ENCODE data around the gene SOWAHA.
A peak's percentile ranks its signal among the peaks of the same experiment; 100 is the strongest.

Gene SOWAHA

DNA sequence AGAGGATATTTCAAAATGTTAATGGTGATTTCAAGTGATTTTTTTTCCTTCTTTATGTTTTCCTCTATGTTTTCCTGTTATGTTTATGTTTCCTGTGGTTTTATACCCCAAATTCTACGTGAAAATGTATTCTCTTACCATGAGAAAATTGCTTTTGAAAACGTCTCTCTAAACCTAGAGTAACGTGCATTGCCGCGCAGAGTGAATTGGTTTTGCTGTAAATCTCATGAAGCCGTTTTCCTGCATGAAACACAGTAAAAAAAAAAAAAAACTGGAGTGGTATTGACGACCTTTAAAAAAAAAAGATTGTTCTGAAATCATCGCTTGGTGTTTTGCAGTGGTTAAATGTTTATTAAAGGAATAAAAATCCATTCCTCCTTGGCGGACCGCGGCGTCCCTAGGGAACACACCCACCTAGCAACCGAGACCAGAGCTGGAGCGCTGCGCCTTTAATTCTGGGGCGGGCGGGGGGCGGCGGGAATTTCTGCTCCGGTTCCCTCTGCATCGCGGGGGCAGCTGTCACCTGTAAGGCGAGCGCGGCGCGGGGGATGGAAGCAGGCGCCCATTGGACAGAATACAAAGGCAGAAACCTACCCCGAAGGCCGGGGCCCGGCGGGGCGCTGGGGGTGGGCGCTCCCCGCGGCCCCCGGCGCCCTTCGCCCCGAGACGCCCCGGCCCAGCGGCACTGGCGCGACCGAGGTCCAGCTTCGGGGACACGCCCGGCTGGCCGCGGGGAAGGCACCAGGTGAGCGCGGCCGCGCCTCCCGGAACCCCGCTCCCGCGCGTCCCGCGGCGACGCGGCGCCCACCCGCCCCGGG is at the start of gene SOWAHA:
TSS of gene SOWAHA (plus strand) at position 522 of the 818 bp plus-strand sequence. CDS start 320 bp downstream, outside the sequence.
- DNase-seq, result no peak

DNA sequence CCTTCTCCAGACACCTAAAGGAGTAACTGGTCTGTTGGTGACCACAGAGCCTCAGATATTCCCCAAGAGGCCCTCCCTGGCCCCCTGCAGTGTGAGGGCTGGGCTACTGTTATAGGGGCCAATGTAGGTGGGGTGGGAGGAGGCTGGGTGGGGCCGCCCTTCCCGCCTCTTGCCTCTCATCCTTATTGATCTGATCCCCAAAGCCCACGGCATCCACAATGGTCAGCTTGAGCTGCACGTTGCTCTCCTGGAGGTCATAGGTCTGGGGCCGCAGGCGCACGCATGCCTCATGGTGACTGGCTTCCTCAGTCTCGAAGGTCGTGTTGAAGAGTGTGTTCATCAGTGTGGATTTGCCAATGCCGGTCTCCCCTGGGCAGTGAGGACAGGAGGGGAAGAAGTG is 49.1 kb upstream of the SOWAHA start:
- DNase-seq, result no peak

DNA sequence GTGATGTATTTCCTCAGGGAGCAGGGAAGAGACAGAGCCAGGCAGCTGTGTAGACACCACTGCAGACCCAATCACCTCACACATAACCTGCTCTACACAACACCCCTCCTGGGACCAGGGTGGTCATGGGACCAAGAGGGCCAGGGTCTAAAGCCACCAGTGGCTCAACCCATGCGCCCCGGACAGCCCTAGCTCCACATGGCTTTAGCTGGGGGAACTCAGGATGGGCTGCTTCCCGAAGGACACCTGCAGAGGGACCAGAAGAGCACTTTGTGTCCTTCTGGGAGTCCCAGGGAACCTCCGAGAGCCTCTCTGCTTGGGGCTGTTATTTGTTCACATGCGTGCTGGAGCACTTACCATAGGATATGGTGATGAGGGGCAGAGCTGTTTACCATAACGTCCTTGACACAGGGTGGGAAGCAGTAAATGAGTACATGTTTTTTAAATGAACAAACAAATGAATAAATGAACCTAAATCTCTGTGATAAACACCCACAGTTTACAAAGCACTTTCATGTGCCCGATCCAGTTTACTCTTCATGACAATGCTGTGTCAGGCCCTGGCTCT is 48.3 kb upstream of the SOWAHA start:
- no peak for DNase-seq

DNA sequence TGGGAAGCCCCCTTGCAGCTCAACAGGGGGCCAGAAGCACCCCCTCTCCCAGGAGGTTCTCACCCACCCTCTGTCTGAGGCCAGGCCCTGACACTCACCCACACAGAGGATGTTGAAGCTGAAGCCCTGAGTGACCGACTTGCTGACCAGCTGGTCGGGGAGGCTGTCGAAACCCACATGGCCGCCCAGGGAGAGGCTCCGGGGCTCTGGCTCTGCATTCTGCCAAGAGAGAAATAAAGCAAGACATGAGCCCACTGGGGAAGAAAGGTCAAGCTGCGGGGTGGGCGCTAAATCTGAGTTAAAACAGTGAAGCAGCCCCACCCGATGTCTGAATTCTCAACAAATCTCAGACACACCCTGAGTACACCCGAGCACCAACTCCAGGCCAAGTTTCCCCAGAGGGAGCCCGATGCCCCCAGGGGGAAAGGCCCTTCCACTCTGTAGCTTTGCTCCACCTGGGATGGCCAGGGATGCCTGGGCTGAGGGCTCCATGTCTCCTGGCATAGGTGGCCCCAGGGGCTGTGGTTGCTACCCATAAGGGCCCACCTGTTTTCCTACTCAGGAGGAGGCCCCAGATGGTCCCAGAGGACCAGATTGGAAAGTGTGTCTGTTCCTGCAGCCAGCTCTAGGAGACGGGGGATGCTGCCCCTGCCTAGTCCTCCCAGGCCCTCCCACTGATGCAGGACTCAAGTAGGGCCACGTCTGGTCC is 47.6 kb upstream of the SOWAHA start:
- DNase-seq, result no peak

DNA sequence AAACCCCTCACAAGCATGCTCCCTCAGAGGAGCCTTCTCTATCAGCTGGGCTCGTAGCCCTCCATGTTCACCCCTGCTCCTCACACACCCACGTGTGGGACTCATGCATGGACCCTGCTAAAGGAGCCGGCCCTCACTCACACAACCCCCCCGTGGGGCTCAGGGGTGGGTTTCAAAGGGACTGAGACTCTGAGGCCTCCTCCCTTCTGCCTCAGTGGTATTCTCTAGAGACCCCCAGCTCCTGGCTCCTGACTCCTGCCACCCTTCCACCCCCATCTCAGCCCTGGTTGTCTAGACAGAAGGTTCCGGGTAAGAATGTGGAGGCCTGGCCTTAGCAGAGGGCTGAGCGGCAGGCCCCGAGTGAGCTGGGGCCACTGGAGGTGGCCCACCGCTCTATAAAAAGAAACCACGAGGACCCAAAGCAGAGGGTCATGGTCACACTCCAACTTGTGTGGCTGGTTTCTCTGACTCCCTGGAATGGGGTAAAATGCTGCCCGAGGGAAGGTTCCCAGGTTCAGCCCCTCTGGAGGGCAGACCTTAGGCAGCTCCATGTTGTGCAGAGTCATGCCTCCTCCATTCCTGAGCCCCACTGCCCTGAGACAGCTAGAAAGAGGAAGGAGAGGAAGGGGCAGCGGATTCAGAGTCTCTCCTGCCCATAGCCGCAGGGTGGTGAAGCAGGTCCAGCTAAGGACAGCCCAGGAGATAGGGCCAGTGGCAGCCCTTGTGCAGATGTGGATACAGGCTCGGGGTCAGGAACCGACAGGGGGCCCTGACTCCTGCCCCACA is 46.9 kb upstream of the SOWAHA start:
- no peak for DNase-seq

DNA sequence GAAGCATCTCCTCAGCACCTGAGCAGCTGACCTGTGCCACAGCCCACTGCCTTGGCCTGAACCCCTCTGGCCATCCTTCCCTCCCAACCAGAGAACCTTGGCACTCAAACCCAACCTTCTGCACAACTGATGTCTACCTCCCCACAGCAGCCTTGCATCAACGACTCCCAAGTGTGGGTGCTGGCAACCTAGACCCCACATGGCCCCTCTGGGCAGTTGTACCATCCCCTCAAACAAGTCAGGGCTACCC is 46.4 kb upstream of the SOWAHA start:
- DNase-seq, result no peak

DNA sequence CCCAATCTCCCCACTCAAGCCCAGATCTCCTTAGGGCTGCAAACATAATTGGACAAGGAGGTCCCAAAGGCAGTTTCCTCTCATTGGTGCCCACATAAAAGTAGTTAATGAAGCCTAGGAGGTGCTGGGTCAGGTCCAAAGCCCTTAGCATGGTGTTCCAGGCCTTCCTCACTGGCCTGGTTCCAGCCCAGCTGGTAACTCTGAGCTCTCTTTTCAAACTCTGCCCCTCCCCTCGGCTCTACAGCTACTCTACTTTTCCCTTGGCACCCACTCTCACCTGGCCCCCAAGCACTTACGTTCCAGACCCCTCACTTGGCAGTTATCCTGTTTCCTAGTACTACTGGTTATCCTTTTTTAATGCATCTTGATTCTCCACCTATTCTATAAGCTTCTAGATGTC is 46.0 kb upstream of the SOWAHA start:
- no peak for DNase-seq

DNA sequence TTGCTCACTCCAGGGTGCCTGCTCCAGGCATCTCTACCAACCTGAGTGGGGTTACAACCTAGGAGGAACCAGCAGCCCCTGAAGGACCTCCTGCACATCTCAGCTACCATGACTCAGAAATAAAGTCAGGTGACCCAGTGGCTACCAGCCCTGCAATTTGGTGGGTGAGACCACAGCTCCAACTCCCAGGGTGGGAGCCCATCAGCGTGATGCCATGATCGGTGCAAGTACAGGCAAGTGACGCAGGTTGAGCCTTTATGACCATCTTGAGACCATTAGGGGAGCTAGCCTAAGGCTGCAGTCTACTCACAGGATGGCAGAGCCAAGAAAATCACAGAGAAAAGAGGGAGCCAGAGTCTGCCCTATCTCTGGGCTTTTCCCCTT is 44.6 kb upstream of the SOWAHA start:
- DNase-seq, result no peak

DNA sequence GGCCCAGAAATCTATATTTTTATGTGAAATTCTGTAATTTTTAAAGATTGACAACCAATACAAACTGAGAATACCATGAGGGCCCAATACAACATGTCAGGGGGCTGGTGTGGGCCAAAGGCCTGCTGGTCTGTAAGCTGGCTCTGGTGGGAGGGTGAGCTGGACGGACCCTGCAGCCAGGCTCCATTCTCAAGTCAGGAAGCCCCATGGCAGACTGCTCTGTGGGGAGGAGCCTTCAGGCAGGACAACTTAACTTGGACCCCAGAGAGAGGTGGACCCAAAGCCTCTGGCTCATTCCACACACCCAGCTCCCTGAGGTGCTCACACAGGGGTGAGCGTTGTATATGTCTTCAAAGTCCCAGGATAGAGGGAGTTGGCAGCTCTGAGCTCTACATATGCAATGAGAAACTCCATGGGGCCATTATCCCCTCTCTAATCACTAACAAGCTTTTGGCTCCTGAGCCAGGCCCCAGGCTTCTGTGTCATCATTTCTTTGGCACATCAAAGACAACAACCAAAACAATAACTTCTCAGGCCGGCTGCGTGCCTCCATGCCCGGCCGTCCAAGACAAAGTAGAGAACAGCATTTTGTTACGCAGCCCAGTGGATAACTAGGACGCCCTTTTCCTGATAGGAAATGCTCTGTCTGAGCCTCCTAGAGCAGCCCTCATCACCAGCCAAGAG is 42.5 kb upstream of the SOWAHA start:
- DNase-seq, result no peak

DNA sequence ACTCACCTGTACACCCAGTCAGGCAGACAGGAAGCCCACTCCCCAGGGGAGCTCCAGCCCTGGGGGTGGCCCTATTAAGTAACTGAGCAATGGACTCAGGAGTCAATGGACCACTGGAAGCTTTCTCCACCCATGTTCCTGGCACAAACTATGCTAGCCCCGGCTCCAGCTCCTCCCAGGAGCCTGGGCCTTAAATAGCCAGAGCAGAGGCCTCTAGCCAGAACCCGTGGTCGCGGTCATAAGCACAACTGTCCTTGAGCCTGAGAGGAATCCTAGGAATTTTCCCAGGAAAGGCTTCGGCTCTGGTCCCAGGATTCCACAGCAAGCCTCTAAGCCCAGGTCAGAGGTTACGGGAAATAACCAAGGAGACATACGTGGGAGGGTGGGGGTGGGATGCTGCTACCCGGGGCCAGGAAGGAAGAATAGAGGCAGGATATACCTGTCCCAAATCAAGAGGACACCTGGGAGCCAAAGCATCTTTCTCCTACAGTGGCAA is 41.6 kb upstream of the SOWAHA start:
- no peak for DNase-seq

DNA sequence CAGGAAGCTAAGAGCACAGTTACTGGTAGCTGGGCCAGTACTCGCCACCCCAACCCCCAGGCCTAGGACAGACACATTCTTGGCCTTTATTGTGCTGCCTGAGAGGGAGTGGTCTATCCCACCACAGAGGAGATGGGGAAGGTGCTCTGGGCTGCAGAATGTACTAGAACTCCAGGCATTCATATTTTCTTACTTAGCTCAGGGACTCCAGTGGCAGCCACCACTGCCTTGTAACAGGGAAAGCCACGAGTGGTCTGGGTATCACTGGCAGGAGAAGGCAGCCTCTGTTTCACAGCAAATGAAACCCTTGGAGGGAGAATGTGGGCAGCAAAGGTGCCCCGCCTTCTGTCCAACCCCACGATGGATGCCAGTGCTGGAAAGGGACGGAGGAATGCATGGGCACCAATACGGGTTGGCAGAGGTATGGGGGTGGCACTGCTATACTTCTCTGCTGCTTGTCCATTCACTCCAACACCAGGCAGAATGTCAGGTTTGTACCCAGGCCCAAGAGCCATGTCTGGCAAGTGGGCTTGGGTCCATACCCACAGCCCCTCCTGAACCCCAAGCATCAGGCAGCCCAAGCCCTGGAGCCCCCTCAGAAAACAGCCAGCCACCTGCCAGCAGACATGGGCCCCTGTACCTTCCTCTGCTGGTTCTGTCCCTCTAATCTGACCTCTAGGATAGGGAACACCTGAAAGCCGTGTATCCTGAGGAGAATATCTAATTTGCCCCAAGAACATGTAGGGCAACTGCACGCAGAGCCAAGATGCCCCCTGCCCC is 40.6 kb upstream of the SOWAHA start:
- no peak for DNase-seq

DNA sequence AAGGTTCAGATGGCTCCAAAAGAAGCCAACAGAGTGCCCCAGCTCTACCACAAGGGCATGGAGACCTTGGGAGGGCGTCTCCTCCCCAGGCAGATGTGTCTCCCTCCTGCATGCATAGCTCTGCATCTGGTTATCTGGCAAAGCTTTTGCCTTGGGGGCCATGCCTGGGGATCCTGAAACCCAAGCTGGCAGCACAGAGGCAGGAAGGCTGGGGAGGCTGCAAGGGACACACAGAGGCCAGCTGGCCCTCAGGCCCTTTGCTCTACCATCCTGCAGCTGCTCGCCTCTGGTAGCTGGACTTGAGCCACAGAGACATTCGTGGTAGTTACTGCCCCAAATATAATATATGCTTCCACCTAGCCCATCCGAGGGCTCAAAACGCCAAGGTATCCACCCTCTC is 40.0 kb upstream of the SOWAHA start:
- no peak for DNase-seq

DNA sequence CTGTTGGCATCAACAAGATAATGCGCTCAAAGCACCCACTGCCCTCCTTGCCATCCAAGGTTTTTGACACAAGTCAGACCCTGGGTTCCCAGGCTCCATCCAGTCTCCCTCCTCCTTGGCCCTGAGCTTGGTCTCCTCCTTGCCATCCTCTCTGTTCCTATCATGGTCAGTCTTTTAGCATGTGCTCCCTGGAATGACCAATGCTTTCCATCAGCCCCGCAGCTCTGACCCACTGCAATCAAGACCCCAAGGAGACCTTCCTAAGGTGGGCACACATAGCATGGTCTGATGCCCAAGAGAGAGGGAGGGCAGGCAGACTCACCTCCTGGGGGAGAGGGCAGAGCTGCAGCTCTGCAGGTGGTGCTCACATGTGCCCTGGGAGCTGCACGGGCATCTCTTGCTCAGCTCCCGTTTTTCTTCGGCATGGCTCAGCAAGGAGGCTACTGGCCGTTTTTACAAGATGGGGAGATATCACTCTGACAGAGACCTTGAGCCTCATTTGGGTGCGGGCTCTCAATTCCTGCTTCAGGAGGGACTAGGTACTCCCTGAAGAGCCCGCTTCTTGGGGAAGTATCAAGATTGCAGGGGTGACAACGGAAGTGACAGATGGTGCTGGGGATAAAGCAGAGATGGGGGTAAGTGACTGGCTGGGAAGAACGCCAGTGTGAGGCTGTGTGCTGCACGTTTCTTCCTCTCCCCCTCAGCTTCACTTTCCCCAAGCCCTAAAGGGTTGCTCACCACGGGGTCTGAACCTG is 39.3 kb upstream of the SOWAHA start:
- DNase-seq, result no peak

DNA sequence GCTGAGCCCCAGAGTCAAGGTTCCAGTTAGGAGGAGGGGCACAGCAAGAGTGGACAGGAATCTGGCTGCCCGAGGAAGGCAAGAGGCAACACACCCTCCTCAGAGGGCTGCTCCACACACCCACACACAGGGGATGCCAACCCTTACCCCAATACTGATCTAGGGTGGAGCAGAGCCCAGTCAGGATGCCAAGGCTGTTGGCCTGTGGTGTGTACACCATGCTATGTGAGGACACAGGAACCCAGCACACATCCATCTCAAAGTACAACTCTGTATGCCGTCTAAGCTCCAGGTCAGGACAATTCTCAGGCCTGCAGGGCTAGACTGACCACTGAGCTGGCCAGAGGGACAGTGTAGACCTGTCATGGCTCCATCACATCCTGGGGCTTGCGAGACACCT is 38.7 kb upstream of the SOWAHA start:
- DNase-seq, result no peak

DNA sequence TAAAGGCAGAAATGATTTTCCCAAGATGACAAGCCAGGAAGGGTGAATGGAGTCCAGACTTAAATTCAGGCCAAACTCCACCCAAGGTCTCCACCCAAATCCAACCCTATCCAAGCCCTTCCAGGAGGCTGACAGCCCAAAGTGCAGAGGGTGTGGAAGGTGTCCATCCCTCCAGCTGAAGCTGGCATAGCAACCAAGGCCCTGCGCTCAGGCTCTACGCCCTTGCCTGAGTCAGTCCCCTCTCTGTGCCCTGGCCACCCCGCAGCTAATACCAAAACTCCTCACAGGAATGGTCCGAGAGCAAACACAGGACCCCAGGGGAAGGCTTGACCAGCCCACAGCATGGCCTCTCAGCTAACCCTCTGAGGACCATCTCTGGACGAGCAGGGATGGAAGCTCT is 38.2 kb upstream of the SOWAHA start:
- DNase-seq, result no peak

DNA sequence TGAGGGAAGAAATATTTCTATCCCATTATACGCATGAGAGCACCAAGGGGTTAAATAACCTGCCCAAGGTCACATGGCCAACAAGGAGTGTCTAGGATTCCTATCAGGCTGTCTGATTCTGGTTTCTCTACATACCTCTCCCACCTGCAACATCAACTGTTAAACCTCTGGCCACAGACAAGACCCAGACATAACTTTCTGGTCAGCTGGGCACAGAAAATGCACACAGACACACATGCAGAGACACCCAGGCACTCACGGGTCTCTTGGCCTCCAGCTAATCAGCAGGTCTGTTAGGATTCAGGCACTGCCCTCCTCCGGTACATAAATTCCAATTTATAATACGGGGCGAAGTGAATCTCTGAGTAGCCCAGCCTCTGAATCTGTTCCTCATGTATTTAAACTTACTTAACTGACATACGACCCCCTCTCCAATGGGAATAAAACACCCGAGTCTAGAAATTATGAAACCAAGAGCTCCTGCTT is 37.6 kb upstream of the SOWAHA start:
- DNase-seq, result no peak

DNA sequence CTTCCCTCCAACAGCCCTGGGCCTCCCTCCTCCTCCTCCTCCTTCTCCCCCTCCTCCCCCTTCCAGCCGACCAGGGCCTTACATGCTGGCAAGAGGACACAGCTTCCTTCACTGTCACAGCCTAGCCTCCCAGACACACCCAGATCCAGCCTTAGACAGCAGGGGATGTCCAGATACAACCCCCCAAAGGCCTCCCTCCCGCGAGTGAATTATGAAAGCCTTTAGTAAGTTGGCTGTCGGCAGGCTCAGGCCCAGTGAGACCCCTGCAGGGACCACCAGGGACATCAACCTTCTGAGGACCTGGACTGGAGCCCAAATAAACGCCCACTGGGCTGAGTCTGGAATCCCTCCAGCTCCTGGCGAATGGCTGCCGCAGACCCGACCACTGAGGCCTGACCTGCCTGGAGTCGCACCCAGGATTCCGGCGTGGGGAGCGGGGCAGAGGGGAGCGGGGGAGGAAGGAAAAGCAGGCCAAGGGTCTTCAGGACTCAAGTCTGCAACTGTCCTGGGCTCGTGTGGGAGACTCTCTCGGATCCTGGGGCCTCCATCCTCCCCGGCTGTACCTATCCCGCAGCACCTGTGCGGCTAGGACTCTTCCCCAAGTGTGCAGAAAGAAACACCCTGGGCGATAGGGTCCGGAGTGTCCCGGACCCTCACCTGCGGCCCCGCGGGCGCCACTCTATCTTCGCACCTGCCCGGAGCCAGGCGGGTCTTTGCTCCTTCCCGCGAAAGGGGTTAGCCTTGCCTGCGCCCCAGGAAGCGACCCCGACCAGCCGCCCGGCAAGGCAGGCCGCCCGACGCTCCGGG is 36.8 kb upstream of the SOWAHA start:
- DNase-seq, result no peak

DNA sequence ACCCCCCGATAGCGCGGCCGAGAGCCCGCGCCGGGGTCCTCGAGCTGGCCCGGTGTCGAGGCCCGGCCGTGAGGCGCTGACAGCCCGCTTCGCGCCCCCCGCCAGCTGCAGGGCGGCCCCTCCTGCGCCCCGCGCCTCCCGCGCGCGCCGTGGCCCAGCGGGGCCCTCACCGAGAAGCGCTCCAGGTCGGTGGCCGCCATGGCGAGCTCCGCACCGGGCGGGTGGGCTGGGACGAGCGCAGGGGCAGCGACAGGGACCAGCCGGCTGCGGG is 36.2 kb upstream of the SOWAHA start:
- no peak for DNase-seq

DNA sequence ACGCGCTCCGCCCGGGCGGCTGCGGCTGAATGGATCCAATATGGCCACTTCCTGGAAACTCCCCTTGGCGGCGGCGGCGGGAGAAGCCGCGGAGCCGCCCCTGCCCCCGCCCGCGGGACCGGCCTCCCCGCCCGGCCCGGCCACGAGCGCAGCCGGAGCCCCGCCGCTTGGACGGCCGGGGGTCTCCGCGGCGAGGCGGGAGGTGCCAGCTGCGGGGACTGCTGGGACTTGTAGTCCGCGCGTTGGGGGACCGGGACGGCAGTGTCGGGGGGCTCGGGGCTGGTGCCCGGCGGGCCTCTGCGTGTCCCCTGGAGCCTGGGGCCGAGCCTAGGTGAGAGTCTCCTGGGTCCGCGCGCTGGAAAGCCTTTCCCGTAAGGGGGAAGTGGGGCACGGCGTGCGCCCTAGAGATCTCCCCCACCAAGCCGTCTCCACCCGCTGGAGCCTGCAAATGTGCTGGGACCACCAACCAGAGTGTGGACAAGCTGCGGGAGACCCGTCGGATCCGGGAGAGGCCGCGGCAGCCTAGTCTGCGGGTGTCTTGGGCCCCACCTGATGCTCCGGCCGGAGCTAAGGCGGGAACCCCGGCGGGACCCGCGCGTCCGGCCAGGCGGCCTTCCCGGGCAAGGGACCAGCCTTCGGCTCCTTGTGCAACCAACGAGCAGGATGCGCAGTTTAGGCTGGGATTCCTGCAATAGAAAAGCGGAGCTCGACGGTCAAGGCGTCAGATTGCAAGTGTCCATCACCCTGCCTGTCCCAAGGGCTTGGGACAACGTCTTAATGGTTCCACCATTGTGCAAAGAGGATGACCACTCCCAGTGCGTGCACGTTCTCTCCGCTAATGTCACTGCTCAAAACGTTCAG is 35.7 kb upstream of the SOWAHA start, which contains the start of gene SEPTIN8:
TSS of gene SEPTIN8 (minus strand) at position 31 of the 861 bp plus-strand sequence. CDS start 102 bp downstream, outside the sequence.
- peak; percentile 12 for DNase-seq
